ENCODE measurements around the gene INHBB. TPM values are rescaled to one million over a fixed set of nuclear protein-coding genes. Genes with fewer than 3 reads are reported as not detected.

Gene INHBB
- total RNA-seq, 1 donor from 2014 or later = 0.34 TPM

- TF ChIP-seq, protein P1, sequence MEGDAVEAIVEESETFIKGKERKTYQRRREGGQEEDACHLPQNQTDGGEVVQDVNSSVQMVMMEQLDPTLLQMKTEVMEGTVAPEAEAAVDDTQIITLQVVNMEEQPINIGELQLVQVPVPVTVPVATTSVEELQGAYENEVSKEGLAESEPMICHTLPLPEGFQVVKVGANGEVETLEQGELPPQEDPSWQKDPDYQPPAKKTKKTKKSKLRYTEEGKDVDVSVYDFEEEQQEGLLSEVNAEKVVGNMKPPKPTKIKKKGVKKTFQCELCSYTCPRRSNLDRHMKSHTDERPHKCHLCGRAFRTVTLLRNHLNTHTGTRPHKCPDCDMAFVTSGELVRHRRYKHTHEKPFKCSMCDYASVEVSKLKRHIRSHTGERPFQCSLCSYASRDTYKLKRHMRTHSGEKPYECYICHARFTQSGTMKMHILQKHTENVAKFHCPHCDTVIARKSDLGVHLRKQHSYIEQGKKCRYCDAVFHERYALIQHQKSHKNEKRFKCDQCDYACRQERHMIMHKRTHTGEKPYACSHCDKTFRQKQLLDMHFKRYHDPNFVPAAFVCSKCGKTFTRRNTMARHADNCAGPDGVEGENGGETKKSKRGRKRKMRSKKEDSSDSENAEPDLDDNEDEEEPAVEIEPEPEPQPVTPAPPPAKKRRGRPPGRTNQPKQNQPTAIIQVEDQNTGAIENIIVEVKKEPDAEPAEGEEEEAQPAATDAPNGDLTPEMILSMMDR (IDR thresholded peaks at IDR 0.05; ENCODE audit: partially characterized antibody, unreplicated experiment) = no peak
- no peak for DNase-seq
Observed at GRCh38 chr2:120379916-120380893, 34.3 kb downstream of the INHBB start.

GRCh38 chr2:120381192-120381591 is 35.3 kb downstream of the INHBB start:
- H3K4me1 Mint-ChIP-seq (ENCODE audit: low read depth, unreplicated experiment) = peaks cover 7% of the 10 kb centered on the region
- H3K9me3 Mint-ChIP-seq (ENCODE audit: unreplicated experiment) = peaks cover 2% of the 10 kb centered on the region
- no peak overlapping the region for H3K27ac Mint-ChIP-seq (ENCODE audit: unreplicated experiment)
- H3K27me3 Mint-ChIP-seq (ENCODE audit: unreplicated experiment) = peaks cover 10% of the 10 kb centered on the region
- DNase-seq = no peak
- no peak overlapping the region for H3K4me3 Mint-ChIP-seq (ENCODE audit: unreplicated experiment)
- H3K36me3 Mint-ChIP-seq (ENCODE audit: unreplicated experiment) = no peaks in the 10 kb centered on the region
- TF ChIP-seq, protein P1 (IDR thresholded peaks at IDR 0.05; ENCODE audit: partially characterized antibody, unreplicated experiment) = no peak

More at GRCh38 chr2:120379916-120380893, 34.3 kb downstream of the INHBB start:
- H3K36me3 Mint-ChIP-seq (ENCODE audit: unreplicated experiment) = no peaks in the 10 kb centered on the region
- H3K4me3 Mint-ChIP-seq (ENCODE audit: unreplicated experiment) = no peak overlapping the region
- peaks cover 10% of the 10 kb centered on the region for H3K27me3 Mint-ChIP-seq (ENCODE audit: unreplicated experiment)
- H3K27ac Mint-ChIP-seq (ENCODE audit: unreplicated experiment) = no peak overlapping the region
- H3K4me1 Mint-ChIP-seq (ENCODE audit: low read depth, unreplicated experiment) = peaks cover 2% of the 10 kb centered on the region
- peaks cover 2% of the 10 kb centered on the region for H3K9me3 Mint-ChIP-seq (ENCODE audit: unreplicated experiment)

DNA sequence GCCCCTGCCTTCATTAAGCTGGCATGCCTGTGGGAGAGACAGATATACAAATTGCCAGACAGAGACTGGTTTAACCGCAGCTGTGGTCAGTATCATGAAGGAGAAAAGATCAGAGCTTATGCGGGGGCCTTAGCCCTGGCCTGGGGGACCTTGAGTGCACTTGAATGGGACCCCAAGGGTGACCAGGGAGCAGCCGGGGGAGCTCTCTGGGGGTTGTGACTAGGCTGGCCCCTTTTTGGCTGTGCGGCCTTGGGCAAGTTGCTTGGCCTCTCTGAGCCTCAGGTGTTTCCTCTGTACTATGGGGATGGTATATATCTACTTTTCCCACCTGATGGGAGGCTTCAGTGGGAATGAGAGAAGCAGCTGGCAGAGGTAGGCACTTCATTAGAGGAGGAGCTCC is 35.7 kb downstream of the INHBB start:
- no peak overlapping the region for H3K4me3 Mint-ChIP-seq (ENCODE audit: unreplicated experiment)
- no peaks in the 10 kb centered on the region for H3K36me3 Mint-ChIP-seq (ENCODE audit: unreplicated experiment)
- peaks cover 7% of the 10 kb centered on the region for H3K4me1 Mint-ChIP-seq (ENCODE audit: low read depth, unreplicated experiment)
- peaks cover 10% of the 10 kb centered on the region for H3K27me3 Mint-ChIP-seq (ENCODE audit: unreplicated experiment)
- no peak overlapping the region for H3K27ac Mint-ChIP-seq (ENCODE audit: unreplicated experiment)
- peaks cover 2% of the 10 kb centered on the region for H3K9me3 Mint-ChIP-seq (ENCODE audit: unreplicated experiment)
- no peak for DNase-seq
- TF ChIP-seq, protein P1 (IDR thresholded peaks at IDR 0.05; ENCODE audit: partially characterized antibody, unreplicated experiment) = no peak

DNA sequence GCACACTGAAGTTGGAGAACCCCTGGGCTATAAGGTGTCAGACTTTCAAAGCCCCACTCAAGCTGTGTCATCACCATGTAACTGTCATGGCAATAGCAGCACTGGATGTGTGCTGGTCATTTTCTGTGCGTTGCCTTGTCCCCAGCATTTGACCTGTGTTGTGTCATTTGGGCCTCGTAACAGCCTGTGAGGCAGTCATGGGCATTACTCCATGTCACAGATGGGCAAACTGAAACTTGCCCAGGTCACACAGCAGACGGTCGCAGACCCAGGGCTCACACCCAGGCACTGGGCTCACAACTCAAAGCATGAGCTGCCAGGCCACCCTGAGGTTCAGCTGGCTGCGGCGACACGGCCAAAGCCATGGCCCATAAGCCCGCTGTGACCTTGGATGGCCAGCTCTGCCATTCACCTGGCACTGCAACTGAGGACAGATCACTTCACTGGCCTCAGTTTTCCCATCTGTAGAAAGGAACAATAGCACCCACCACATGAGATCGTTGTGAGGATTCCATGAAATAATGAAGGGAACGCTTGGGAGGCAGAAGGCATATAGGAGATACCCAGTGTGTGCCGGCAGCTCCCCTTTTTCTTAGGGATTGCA is 36.7 kb downstream of the INHBB start:
- H3K27me3 Mint-ChIP-seq (ENCODE audit: unreplicated experiment) = peaks cover 9% of the 10 kb centered on the region
- TF ChIP-seq, protein P1 (IDR thresholded peaks at IDR 0.05; ENCODE audit: partially characterized antibody, unreplicated experiment) = no peak
- no peak for DNase-seq
- peaks cover 2% of the 10 kb centered on the region for H3K9me3 Mint-ChIP-seq (ENCODE audit: unreplicated experiment)
- H3K27ac Mint-ChIP-seq (ENCODE audit: unreplicated experiment) = no peak overlapping the region
- H3K4me3 Mint-ChIP-seq (ENCODE audit: unreplicated experiment) = no peak overlapping the region
- H3K4me1 Mint-ChIP-seq (ENCODE audit: low read depth, unreplicated experiment) = peaks cover 7% of the 10 kb centered on the region
- no peaks in the 10 kb centered on the region for H3K36me3 Mint-ChIP-seq (ENCODE audit: unreplicated experiment)

All from glutamatergic neuron (in vitro differentiated cells).